Adrenal gland (tissue), 5 donors: Measurements from ENCODE around the gene NPFF.

ENCODE experiments used
- CTCF ChIP-seq, 6 experiments: fragments of 450-650 bp in 4 of 6; fragments of 200-600 bp in 2 of 6; sonication (generic) in 1 of 6; IDR thresholded peaks; 1 replicate in 5 of 6; 2 replicates in 1 of 6; pipeline versions ENCODE4 v1.5.1 to v1.8.0; 2016 to 2021; ENCODE audit warnings: antibody characterized with exemption in 6 of 6, mild to moderate bottlenecking in 2 of 6, moderate library complexity in 1 of 6
- POLR2A ChIP-seq, 2 donors: fragments of 450-650 bp; IDR thresholded peaks; one replicate each; pipeline ENCODE4 v1.6.1; 2017; ENCODE audit warnings: antibody characterized with exemption in 2 of 2, mild to moderate bottlenecking in 2 of 2, moderate library complexity in 1 of 2
- donor health status: DM: no; HTN: no; CAD: no.

GRCh38 chr12:53523131-53523530 lies 15.8 kb upstream of the NPFF start:
- TF ChIP-seq POLR2A (IDR thresholded peaks at IDR 0.05) (no peak), CTCF (IDR thresholded peaks at IDR 0.05) (no peak)
